ENCODE results near the gene IL17B.
"Not testable (repeated sequence)": the region's sequence is repeated elsewhere in the genome, so short reads cannot be mapped to it uniquely, and the experiment has no call there.

IL17B gene

GRCh38 chr5:149399775-149400174, 20.7 kb upstream of the IL17B start:
- no peak for DNase-seq

DNA sequence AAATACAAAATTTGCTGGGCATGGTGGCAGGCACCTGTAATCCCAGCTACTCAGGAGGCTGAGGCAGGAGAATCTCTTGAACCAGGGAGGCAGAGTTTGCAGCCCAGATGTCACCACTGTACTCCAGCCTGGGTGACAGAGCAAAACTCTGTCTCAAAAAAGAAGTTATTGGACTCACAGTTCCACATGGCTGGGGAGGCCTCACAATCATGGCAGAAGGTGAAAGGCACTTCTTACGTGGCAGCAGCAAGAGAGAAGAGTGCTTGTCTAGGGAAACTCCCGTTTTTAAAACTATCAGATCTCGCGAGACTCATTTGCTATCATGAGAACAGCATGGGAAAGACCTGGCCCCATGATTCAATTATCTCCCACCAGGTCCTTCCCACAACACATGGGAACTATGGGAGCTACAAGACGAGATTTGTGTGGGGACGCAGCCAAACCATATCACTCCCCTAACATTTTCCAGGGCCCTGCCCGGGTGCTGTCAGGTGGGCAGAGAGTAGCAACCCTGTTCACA, 19.7 kb upstream of the IL17B start:
- not testable (repeated sequence) for DNase-seq

GRCh38 chr5:149397530-149397929, 18.4 kb upstream of the IL17B start:
- no peak for DNase-seq

DNA sequence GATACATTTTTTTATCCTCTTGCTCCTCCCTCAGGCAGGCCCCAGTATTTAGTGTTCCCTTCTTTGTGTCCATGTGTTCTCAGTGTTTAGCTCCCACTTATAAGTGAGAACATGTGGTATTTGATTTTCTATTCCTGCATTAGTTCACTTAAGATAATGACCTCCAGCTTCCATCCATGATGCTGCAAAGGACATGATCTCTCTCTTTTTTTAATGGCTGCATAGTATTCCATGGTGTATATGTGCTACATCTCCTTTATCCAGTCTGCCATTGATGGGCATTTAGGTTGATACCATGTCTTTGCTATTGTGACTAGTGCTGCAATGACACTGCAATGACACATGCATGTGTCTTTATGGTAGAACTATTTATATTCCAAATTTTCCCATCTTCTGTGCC, 15.9 kb upstream of the IL17B start:
- not testable (repeated sequence) for DNase-seq

DNA sequence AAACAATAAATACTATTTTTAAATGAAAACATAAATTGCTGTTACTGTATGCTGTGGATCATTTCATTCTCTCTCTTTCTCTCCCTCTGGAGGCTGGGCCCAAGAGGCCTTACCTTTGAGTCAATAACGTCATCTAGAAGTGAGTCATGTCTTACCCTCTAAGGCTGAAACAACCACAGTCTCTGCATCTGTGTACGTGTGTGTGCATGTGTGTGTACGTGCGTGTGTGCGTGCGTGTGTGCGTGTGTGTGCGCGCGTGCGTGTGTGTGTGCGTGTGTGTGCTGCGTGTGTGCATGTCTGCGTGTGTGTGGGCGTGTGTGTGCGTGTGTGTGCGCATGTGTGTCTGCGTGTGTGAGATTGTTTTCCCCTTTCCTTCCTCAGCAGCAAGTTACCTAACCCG, 13.6 kb upstream of the IL17B start:
- DNase-seq = no peak

DNA sequence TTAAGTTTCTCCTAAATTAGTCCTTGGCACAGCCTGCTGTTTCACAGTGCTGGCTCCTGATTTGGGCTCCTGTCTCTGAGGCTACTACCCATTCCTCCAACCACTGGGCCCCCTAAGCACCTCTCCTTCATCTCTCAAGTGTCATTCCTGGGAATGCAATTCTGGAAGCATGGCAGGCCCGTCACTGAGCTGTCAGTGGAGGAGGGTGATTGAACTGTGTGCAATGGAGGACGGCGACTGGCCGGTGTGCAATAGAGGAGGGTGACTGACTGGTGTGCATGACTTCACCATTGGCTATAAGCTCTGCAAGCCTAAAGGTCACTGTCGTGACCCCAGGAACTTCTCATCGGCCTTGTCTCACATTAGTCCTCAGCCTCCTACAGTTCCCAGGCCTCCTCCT, 12.4 kb upstream of the IL17B start:
- no peak for DNase-seq

DNA sequence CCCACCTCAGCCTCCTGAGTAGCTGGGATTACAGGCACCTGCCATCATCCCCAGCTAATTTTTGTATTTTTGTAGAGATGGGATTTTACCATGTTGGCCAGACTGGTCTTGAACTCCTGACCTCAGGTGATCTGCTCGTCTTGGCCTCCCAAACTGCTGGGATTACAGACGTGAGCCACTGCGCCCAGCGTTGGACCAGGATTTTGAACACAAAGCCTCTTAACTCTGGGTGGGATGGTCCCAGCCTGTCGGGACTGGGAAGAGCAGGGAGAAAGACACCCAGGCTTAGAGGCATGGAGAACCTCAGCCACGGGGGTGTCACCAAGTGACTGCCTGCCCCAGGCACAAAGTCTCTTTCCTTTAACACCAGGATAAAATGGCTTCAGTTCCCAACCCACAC, 12.0 kb upstream of the IL17B start:
- not testable (repeated sequence) for DNase-seq

DNA sequence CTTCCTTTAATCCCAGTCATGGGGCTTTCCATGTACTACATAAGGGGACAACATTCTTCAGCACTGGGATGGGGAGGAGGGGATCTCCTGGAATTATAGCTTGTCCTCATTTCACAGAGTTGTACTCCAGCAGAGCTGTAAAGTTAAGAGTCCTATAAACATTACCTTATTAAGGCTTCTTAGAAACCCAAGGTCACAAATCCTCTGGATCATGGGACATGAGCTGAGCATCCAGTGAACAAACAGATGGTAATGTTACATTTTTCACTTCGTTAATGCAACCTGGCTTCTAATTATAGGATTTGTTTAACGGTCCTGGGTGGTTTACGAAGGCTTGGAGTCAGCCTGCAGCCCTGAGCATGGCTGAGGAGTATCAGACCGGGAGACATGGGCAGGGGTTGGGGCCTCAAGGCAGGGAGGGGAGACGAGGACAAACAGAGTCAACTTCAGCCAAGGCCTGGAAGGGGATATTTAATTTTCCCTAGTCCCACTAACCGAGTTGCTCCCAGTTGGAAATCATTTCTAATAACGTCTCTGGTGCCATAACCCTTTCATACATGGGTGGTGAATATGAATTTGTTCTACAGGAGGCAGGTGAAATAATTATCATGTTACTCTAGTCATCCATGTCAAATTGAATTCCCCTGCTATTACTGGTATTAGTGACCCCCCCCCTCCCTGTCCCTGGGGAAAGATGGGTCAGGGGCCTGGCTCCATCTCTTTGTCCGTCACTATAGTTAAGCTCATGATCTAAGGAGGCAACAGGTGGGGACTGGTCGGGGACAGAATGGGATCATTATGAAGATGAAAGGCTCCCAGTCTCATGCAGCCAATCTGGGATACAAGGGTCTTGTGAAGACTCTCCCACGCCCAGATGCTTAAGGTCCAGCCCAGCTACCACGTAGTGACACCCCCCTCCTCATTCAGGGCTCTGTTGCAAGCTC, 10.7 kb upstream of the IL17B start:
- no peak for DNase-seq

DNA sequence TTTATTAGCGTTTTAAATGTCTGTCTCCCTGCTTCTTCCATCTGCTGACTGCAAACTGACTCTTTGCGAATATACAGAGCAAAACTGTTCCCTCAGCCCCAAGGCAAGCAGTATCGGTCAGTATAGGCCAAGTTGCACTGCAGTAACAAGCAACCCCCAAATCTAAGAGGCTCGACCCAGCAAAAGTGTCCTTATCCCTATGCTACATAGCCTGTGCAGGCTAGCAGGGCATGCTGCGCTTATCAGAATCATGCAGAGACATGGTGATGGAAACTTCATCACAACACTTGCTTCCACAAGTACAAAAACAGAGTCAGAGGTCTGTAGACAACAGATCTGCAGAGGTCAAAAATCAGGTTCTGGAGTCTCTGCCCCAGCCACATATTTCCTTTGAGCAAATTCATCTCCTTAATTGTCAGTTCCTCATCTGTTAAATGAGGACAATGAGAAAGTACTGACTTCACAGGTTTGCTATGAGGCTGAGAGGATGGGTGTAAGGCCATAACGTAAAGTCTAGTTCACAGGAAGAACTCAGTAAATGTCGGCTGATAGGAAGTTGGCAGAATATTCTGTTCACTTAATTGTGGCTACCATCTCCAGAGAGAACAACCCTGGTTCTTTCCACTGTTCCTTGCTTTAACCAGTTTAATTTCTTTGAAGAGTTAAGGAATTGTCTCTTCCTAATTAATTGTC, 9.6 kb upstream of the IL17B start:
- no peak for DNase-seq

- DNase-seq = no peak
Observed at GRCh38 chr5:149387982-149388381, 8.9 kb upstream of the IL17B start.

DNA sequence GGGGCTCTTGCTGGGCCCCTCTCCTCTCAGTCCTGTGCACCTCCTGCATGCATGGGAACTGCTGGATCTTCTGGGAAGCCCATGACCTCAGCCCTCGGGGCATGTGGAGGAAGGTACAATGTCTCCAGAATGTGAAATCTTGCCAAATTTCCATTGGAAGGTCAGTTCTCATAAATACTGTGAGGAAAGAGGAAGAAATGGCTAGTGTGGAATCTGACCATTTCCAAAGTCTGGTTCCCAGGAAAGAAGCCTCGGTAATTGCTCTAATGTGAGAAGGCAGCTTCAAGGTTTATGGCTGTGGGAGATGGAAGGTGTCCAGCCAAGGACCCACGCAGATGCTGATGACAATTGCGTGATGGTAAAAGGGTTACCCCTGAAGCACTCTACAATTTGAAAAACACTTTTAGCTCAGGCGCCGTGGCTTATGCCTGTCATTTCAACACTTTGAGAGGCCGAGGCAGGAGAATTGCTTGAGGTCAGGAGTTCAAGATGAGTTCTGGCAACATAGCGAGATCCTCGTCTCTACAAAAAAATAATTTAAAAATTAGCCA, 8.1 kb upstream of the IL17B start:
- DNase-seq = no peak

DNA sequence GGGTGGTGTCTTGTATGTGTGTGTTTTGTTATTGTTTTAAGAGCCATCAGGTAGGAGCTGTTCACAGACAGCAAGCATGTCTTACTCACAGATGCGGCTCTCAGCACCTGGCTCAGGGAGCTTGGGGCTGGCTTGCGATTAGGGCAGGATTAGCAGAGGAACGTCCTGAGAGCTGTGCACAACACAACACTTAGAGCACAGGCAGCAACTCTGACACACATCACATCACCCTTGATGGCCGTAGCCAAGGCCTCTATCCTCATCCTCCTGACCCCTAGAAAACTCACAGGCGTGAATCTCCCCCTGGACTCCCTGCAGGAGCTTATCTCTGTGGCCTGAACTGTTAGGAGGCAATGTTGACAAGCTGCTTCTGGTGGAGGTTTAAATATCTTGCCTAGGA, 7.1 kb upstream of the IL17B start:
- DNase-seq = no peak

DNA sequence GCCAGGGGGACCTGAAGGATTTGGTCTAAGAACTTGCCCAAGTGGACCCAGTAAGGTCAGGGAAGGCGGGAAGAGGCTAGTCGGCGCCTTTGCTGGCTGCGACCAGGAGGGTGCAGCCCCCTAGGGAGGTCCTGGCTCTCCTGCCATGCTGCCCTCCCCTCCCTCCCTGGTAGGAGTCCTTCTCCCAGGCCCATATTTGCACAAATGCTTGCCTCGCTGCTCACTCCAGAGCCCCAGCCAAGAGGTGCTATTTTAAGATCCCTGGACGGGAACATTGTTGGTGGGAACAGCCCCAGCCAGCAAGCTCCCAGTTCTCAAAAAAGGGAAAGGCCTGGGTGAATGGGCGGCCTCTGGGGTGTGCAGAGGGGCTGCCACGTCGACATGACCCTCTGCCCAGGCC, 4.3 kb upstream of the IL17B start:
- no peak for DNase-seq

DNA sequence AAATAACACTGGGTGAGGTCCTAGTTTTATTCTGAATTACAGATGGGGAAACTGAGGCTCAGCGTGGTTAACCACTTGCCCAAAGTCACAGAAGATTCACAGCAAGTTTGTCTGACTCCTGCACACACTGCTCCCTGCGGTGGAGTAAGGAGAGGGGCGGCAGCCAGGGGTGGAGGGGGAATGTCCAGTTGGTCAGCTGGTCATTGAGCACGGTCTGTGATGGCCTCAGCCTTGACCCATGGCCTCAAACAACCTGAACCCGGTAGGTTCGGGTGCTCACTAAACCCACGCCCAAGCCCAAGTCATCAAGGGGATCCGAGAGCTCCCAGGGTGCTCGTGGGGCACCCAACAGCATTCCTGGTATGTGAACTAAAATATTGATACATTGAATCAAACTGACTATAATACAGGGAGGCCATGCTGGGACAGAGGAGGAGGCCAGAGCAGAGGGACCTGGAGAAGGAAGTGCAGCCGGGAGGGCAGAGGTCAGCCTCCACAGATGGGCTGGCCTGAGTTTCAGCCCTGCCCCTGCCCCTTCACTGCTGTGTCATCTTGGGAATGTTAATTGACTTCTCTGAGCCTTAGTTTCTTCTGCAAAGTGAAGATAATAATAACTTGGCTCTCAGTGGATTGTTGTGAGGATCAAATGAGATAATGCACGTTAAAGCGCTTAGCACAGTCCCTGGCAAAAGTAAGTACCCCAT, 3.6 kb upstream of the IL17B start:
- no peak for DNase-seq

DNA sequence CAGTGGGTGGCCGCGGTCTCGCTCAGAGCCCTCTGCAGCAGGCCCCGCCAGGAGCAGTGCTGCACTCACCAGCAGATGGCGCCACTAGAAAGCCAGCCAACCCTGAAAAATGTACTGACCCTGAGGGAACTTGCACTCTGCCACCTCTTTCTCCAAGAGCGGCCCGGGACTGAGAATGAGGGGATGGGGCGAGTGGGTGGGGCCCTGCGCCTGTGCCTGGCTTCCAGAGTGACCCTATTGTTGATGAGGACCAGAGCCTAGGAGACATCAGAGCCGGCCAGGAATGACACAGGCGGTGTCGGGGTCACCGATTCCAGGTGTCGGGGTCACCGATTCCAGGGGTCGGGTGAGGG, 2.9 kb upstream of the IL17B start:
- peak; percentile 27 for DNase-seq

DNA sequence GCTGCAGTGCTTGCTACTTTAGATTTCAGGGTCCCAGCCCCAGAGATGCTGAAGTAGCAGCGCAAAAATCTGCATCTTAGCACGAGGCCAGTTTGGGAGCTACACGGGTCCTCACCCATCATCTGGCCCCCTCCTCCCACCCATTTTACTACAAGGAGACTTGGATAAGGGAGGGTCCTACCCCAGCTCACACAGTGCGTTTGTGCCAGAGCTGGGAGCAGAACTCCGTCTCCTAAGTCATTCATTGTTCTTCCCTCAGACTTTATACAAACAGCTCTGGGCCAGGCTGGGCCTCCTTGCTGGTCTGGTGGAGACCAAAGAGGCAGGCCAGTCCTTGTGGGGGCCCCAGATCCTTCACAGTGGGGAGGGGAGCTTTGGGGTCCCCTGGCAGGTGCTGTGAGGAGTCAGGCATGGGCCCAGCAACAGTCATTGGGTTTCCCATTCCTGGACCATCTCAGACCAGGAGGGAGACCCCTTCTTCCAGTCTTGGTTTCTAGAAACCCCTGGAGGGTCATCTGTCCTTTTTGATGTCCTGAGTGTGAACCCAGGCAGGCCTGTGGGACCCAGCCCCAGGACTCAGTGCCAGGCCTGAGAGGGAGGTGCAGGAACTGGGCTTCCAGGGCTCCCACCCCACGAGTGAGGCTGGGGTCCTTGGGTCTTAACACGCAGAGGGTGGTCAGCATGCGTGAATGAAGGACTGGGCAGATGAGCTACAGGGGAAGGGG, 2.3 kb upstream of the IL17B start:
- no peak for DNase-seq

DNA sequence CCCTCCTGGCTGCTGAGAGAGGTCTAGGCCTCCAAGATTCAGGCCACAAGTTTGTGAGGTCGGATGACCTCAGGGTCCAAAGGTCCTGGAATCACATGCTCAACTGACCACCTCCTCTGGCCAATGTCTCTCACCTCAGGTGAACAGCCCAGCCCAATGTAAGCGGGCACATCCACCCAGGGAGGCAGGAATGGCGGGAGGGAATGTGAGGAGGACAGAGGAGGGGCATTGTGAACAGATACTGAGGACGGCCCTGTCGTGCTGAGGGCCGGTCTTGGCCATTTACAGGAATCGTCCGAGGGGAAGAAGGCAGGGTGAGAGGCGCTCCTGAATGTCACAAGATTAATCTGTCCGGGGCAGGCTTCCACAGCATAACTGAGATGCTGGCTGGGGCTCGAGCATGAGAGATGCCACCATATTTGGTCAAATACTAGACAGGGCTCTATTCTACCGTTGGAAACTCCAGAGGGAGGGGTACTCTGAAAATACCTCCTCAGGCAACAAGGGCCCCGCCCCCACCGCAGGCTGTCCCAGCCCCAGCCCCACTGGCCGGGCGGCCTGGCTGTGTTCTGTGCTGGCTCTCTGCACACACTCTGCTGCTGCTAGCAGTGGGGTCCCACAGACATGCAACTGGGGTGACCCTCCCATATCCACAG, 1.5 kb upstream of the IL17B start:
- DNase-seq = no peak

GRCh38 chr5:149379818-149380374, 804 bp upstream of the IL17B start:
- no peak for DNase-seq

GRCh38 chr5:149378241-149378820, 761 bp downstream of the IL17B start:
- no peak for DNase-seq

GRCh38 chr5:149376711-149377447, 2.2 kb downstream of the IL17B start:
- no peak for DNase-seq

DNA sequence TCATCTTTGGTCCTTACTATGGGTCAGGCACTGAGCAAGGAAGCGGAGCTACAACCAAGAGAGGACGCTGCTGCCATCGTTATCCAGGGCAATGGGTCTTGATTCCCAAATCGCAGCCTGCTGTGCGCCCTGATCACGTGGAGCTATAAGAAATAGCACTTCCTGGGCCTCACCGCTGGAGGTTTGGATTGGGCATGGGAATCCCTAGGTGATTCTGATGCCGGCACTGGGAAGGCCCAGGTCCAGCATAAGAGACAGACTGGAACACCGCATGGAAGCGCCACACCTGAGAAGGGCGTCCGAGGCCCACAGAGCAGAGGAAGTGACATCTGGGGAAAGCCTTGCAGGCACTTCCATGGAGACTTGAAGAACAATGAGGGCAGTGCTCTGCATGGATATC, 3.0 kb downstream of the IL17B start:
- DNase-seq = no peak

Measured in NCI-H2227 treated with DMSO at 0.1 percent for 48 hours (cell line).